ENCODE results near the gene MAPRE2.

Gene MAPRE2

DNA sequence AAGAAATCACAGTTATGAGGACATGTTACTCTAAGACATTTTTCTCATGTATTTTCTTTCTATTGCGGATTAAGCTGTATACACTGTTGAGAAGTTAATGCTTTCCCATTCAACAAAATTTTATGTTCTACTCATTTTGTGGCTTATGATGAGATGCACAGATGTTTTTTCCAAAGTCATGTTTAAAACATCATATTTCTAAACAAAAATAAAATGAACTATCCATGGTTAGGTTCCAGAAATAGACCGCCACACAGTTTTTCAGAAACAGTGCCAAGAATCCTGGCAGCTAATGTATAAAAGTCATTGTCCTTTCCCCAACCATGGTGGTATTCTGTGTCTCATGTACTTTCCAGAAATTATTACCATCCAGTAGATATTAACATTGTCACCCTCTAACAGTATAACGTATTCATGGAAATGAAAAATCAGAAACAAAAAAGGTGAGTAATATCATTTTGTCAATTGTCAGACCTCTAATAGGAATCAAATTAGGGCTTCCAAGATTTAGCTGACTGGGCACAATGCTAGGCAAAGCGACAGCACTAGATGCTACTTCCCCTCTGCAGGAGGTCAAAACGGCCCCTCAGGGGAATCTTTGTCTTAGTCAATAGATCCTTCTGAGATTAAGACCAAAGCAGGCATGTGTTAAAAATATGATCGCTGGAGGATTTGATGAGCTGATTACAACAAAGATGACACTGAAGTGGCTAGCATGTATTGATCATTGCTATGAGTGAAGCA lies 145.2 kb downstream of the MAPRE2 start:
- DNase-seq = no peak

DNA sequence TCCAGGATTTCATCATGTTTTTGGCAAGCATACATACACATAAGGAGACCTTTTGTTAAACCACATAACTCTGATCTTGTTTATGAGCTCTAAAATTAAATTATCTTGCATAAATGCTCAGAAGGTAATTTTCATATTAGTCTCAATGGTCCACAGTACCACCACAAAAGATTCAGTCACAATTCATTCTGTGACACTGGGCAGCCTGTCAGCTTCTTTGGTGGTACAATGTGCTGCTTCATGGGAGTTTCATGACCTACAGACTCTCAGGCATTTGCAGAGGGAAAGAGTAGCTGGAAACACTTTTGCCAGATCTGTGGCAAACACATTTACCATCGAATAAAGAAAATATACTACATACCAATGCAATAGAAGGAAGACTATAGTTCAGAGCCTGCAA lies 148.3 kb downstream of the MAPRE2 start:
- no peak for DNase-seq

DNA sequence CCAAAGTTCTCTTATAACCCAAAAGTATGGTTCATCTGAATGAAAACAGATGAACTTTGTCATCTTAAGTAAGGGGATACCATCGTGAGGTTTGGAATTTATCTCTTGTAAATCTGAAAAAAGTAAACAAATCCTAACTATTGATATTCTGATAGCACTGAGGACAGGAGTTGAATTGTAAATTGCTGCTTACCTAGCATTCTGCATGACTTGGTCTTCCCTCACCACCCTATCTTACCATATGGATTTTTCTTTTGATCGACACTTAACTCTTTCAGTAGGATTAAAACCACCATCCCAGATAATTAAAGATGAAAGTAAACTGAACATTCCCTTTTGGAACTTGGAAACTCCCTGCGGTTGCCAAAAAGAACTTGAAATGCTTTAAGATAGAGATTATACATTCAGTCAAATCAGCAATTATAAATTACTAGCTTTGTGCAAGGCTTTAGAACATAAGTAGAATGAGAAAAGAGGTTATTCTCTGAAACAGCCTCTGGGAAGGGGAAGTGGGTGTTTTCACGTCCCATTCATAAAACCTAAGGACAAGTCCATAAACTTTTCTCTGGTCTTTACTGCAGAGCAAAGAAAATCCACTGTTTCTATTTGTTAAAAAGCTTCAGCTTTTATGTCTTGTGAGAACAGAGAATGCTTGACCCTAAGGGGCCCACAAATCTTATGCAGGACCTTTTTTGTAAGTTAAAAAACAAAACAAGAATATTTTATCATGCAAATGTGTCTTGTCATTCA lies 149.9 kb downstream of the MAPRE2 start:
- no peak for DNase-seq

DNA sequence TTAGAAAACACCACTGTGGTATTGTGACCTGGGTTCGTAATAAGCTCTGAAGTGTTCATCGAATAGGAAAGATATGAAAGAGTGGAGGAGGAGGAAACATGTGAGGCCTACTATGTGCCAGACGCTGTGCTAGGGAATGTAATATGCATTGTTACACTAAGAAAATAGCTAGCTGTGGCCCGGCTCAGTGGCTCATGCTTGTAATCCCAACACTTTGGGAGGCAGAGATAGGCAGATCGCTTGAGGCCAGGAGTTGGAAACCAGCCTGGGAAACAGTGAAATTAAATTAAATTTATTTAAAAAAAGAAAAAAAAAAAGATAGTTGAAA lies 150.4 kb downstream of the MAPRE2 start:
- no peak for DNase-seq

DNA sequence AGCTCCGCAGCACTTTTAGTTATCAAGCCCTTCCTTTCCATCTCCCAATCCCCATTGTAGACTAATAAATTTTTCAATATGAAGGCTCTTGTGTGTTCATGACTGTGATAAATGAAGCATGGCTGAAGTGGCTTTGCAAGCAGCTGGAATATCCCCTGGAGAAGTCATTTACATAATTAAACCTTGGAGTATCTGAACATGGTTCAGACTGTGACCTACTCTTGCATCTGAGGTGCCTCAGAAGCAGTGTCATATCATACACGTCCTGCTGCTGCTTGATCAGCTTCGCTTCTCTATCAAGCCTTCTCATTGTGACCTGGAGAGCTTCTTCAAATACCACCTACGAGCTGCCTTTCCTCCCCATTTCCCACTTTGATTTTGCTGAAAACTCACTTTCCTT lies 151.2 kb downstream of the MAPRE2 start:
- no peak for DNase-seq
